DND-41 (cell line): ENCODE data around the gene FEZ2.

Experiments used
- ATAC-seq: fragments of 200-7000 bp; cut with Tn5 transposase; 3 replicates; pipeline ENCODE4 v1.9.1; 2021; ENCODE audit warnings: low read depth; ENCODE audit not compliant: insufficient read depth
- DNase-seq: peaks from one replicate; pipeline ENCODE4 v3.0.0-alpha.2; 2020
- H2AFZ ChIP-seq: 2 replicates; pipeline ENCODE4 v1.6.0; 2012; ENCODE audit warnings: low read depth, low read length
- H3K27ac ChIP-seq: 2 replicates; pipeline ENCODE4 v1.5.1; 2012; ENCODE audit warnings: low read length, inconsistent platforms
- H3K27me3 ChIP-seq: fragments of 200-600 bp; sonication (generic); 2 replicates; pipeline ENCODE4 v1.6.0; 2012; ENCODE audit warnings: low read length, mild to moderate bottlenecking, inconsistent platforms; ENCODE audit not compliant: insufficient read depth, poor library complexity
- H3K36me3 ChIP-seq: 2 replicates; pipeline ENCODE4 v1.5.1; 2012; ENCODE audit warnings: low read length, inconsistent platforms; ENCODE audit not compliant: insufficient read depth
- H3K4me1 ChIP-seq: 2 replicates; pipeline ENCODE4 v1.5.1; 2012; ENCODE audit warnings: mild to moderate bottlenecking, low read length; ENCODE audit not compliant: insufficient read depth
- H3K4me2 ChIP-seq: 2 replicates; pipeline ENCODE4 v1.6.0; 2012; ENCODE audit warnings: mild to moderate bottlenecking, moderate library complexity, low read length, inconsistent platforms; ENCODE audit not compliant: insufficient read depth
- H3K4me3 ChIP-seq, 2 experiments: fragments of 200-600 bp in 1 of 2; shearing (Covaris generic) in 1 of 2; 2 replicates each; pipeline ENCODE4 v1.5.1; 2012 to 2016; ENCODE audit warnings: inconsistent platforms in 2 of 2, low read length in 2 of 2, mild to moderate bottlenecking in 2 of 2, low read depth in 1 of 2, moderate library complexity in 1 of 2
- H3K79me2 ChIP-seq: 2 replicates; pipeline ENCODE4 v1.6.0; 2012; ENCODE audit warnings: low read length, inconsistent platforms; ENCODE audit not compliant: insufficient read depth
- H3K9ac ChIP-seq: 2 replicates; pipeline ENCODE4 v1.6.0; 2012; ENCODE audit warnings: low read depth, mild to moderate bottlenecking, inconsistent platforms, low read length, moderate library complexity
- H3K9me3 ChIP-seq: 2 replicates; pipeline ENCODE4 v1.5.1; 2012; ENCODE audit warnings: low read length, moderate library complexity, mild to moderate bottlenecking, inconsistent platforms; ENCODE audit not compliant: insufficient read depth, severe bottlenecking
- H4K20me1 ChIP-seq: 2 replicates; pipeline ENCODE4 v1.6.0; 2012; ENCODE audit warnings: low read length; ENCODE audit not compliant: insufficient read depth
- CTCF ChIP-seq: IDR thresholded peaks from 2 replicates; pipeline ENCODE4 v1.5.1; 2012; ENCODE audit warnings: borderline replicate concordance, low read length, moderate library complexity, mild to moderate bottlenecking; ENCODE audit not compliant: poor library complexity, severe bottlenecking; ENCODE audit errors: extremely low read depth
- EZH2 ChIP-seq: IDR thresholded peaks from 3 replicates; pipeline ENCODE4 v1.6.1; 2012; ENCODE audit warnings: borderline replicate concordance, low read depth, mild to moderate bottlenecking, moderate library complexity, low read length, inconsistent platforms; ENCODE audit not compliant: severe bottlenecking

Gene FEZ2

DNA sequence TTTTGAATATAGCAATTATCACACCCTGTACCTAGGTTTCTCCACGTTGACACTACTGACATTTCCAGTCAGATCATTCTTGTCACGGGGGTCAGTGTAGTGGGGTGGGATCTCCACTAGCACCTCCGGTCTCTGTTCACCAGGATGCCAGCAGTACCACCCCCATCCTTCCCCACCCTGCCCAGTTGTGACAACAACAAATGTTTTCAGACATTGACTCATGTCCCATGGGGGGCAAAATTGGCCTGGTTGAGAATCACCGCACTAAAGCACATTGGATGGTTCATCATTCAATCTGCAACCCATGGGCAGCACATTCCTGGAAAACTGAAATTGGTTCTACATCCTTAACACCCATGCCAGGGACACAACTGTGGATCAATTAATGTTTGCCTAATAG is 32.3 kb downstream of the FEZ2 start:
- no peak overlapping the region for H3K4me3 ChIP-seq
- H3K79me2 ChIP-seq = no peaks in the 10 kb centered on the region
- no peak overlapping the region for H3K9ac ChIP-seq
- H3K4me2 ChIP-seq = no peak overlapping the region
- H3K4me1 ChIP-seq = no peaks in the 10 kb centered on the region
- H3K9me3 ChIP-seq = no peaks in the 10 kb centered on the region
- H3K27me3 ChIP-seq = no peaks in the 10 kb centered on the region
- no peak overlapping the region for H2AFZ ChIP-seq
- no peaks in the 10 kb centered on the region for H4K20me1 ChIP-seq
- H3K27ac ChIP-seq = no peak overlapping the region
- no peak for ATAC-seq
- no peak for DNase-seq
- no peak for TF ChIP-seq CTCF
- TF ChIP-seq EZH2 = no peak
- H3K36me3 ChIP-seq = peaks cover 21% of the 10 kb centered on the region; the same call in 1 of the 2 replicates

DNA sequence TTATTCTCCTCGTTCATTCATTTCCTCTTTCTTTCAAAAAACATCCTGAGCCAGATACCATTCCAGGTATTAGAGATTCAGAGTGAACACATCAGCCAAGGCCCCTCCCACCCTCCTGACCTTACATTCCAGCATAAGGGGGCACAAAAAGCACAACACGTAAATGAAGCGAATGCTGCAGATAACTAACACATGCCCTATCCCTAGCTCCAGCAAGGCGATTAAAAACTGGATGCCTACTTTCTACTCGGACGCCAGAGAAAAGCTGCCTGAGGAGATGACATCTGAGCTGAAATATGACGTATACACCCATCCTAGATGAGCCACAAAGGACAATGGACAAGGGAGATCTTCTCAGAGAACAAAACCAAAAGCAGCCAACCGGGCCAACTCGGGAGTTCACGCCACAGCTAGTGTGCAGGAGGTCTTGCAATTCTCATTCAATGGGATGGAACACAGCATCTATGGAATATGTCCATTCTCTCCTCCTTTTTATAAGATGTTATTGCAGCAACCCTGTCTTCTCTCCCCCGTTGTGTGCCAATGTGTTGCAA is 33.5 kb downstream of the FEZ2 start:
- Histone ChIP-seq H3K4me2 (no peak overlapping the region), H2AFZ (no peak overlapping the region), H3K4me1 (no peaks in the 10 kb centered on the region), H3K9me3 (no peaks in the 10 kb centered on the region), H4K20me1 (no peaks in the 10 kb centered on the region), H3K27me3 (no peaks in the 10 kb centered on the region), H3K9ac (no peak overlapping the region), H3K79me2 (no peaks in the 10 kb centered on the region), H3K36me3 (peaks cover 21% of the 10 kb centered on the region; the same call in 1 of the 2 replicates), H3K4me3 (no peak overlapping the region), H3K27ac (no peak overlapping the region)
- ATAC-seq (no peak), DNase-seq (no peak)
- no peak for TF ChIP-seq CTCF
- no peak for TF ChIP-seq EZH2

DNA sequence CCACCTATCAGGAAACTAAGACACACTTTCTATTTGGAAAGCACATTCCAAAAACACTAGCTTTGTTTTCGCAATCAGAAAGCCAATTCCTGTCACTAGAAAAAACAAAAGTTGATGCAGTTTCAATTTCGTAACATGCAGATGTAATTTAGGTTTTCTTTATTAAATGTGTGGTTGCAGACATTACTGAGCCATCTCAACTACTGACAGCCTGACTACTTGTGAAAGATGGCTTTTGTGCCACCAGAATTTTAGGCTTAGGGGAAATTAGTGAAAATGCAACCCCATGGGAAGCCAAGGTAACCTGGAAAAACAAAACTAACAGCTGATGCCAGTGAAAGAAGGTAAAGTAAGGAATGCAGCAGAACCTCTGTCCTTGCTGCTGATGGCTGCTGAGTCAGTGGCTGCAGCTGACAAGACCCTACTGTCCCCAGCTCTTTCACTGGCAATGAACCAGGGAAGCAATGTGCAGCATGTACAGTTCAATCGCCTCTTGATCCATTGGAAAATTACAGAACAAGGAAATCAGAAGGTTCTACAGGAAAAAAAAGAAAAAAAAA is 34.9 kb downstream of the FEZ2 start:
- H3K27me3 ChIP-seq = no peaks in the 10 kb centered on the region
- no peak overlapping the region for H3K9ac ChIP-seq
- no peak overlapping the region for H3K27ac ChIP-seq

More for the DNA sequence above, 34.9 kb downstream of the FEZ2 start:
- Histone ChIP-seq H3K4me3 (no peak overlapping the region), H2AFZ (no peak overlapping the region), H3K79me2 (no peaks in the 10 kb centered on the region), H3K9me3 (no peaks in the 10 kb centered on the region), H3K4me1 (no peaks in the 10 kb centered on the region), H3K4me2 (no peak overlapping the region), H4K20me1 (no peaks in the 10 kb centered on the region), H3K36me3 (peaks cover 23% of the 10 kb centered on the region; the same call in 1 of the 2 replicates)
- ATAC-seq = no peak
- TF ChIP-seq EZH2 (no peak), CTCF (no peak)
- no peak for DNase-seq
